HUES6 (cell line): Measurements from ENCODE around the gene VAX1.
A peak's percentile ranks its signal among the peaks of the same experiment; 100 is the strongest.

Experiments
- H3K27ac ChIP-seq: 2 replicates; pipeline ENCODE4 v1.7.0; 2013; ENCODE audit warnings: low read depth, mild to moderate bottlenecking, low read length, inconsistent platforms
- H3K27me3 ChIP-seq: 2 replicates; pipeline ENCODE4 v1.6.1; 2013; ENCODE audit warnings: low read length; ENCODE audit not compliant: control insufficient read depth, insufficient read depth
- H3K36me3 ChIP-seq: 2 replicates; pipeline ENCODE4 v1.6.1; 2013; ENCODE audit warnings: low read length; ENCODE audit not compliant: control insufficient read depth, insufficient read depth
- H3K4me1 ChIP-seq: 2 replicates; pipeline ENCODE4 v1.6.1; 2013; ENCODE audit warnings: low read length; ENCODE audit not compliant: control insufficient read depth, insufficient read depth
- H3K4me3 ChIP-seq: 2 replicates; pipeline ENCODE4 v1.5.1; 2013; ENCODE audit warnings: low read depth, low read length
- H3K9ac ChIP-seq: one replicate; pipeline ENCODE4 v1.6.1; 2013; ENCODE audit warnings: mild to moderate bottlenecking, low read length
- H3K9me3 ChIP-seq: 2 replicates; pipeline ENCODE4 v1.6.1; 2013; ENCODE audit warnings: low read depth, low read length; ENCODE audit not compliant: control insufficient read depth, insufficient read depth

Gene VAX1

GRCh38 chr10:117169480-117169879 lies 31.4 kb upstream of the VAX1 start:
- peaks cover 100% of the 10 kb centered on the region for H3K27me3 ChIP-seq
- no peak overlapping the region for H3K27ac ChIP-seq
- H3K36me3 ChIP-seq, result no peaks in the 10 kb centered on the region
- no peak overlapping the region for H3K9ac ChIP-seq
- no peak overlapping the region for H3K4me3 ChIP-seq
- no peaks in the 10 kb centered on the region for H3K9me3 ChIP-seq
- H3K4me1 ChIP-seq, result peaks cover 24% of the 10 kb centered on the region

GRCh38 chr10:117168729-117169128 lies 30.7 kb upstream of the VAX1 start:
- peak overlapping the region; percentile 56 for H3K4me3 ChIP-seq
- peaks cover 24% of the 10 kb centered on the region; the same call in 1 of the 2 replicates for H3K4me1 ChIP-seq
- no peaks in the 10 kb centered on the region for H3K9me3 ChIP-seq
- H3K27me3 ChIP-seq, result peaks cover 100% of the 10 kb centered on the region
- H3K9ac ChIP-seq, result no peak overlapping the region
- no peaks in the 10 kb centered on the region for H3K36me3 ChIP-seq
- H3K27ac ChIP-seq, result no peak overlapping the region

DNA sequence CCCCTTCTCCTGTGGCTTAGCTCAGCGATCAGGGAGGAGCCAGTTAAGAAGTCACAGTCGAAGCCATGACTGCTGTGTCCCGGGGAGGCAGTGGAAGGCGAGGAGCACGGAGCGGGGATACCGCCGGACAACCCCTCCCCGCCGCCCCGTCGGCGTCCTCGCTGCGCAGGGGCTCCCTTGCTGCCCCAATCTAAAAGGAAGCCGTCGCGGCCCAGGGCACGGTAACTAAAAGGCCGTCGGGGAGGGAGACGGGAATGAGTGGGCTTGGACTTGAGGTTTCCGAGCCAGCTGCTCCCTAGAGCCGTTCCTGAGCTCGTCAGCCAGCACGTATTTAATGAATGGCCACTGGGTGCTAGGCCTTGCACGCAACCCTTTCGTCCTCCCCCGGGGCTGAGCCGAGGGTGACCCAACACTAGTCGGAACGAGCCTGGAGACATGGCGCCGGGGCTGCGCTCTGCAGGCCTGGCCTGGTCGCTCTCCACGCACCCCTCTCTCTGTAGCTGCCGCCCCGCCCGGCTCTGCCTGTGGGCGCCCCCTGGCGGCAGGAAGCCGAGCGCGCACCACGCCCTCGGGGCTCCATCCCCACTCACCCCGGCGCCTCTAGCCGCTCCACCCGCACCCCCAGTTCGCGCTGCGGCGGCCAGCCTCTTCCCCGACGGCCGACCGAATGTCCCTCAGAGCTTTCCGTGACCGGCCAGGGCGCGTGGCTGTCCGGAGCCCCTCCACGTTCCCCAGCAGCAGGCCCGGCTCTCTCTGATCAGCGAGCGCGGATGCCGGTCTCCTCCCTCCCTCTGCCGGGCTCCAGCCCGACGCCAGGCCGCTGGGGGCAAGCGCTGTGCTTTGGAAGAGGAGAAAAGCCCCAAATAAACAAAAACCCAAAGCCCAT lies 30.0 kb upstream of the VAX1 start:
- H3K9me3 ChIP-seq, result no peaks in the 10 kb centered on the region
- H3K4me3 ChIP-seq, result peak overlapping the region; percentile 56
- no peak overlapping the region for H3K9ac ChIP-seq
- H3K27me3 ChIP-seq, result peaks cover 100% of the 10 kb centered on the region
- H3K36me3 ChIP-seq, result no peaks in the 10 kb centered on the region
- no peak overlapping the region for H3K27ac ChIP-seq
- peaks cover 24% of the 10 kb centered on the region; the same call in 1 of the 2 replicates for H3K4me1 ChIP-seq

DNA sequence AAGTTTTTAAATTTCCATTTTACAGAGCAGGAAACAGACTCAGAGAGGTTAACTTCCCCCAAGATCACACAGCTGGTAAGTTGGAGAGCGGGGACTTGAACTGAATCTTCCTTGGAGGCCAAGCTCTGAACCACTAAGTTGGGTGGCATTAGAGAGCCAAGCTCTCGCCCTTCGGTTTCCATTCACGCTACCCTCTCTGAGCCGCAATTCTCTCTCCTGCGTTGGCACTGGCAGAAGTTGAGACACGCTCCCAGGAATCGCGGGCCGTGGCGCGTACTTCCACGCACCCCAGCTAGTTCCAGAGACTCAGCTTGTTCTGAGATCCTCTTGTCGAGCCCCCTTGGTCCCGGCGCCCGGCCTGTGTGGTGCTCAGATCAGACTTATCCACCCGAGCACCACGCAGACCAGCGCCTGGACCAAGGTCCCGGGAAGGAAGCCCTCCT lies 29.3 kb upstream of the VAX1 start:
- peaks cover 100% of the 10 kb centered on the region for H3K27me3 ChIP-seq
- peak overlapping the region; percentile 56 for H3K4me3 ChIP-seq
- no peak overlapping the region for H3K9ac ChIP-seq
- H3K27ac ChIP-seq, result no peak overlapping the region
- peaks cover 24% of the 10 kb centered on the region; the same call in 1 of the 2 replicates for H3K4me1 ChIP-seq
- no peaks in the 10 kb centered on the region for H3K36me3 ChIP-seq
- H3K9me3 ChIP-seq, result no peaks in the 10 kb centered on the region

DNA sequence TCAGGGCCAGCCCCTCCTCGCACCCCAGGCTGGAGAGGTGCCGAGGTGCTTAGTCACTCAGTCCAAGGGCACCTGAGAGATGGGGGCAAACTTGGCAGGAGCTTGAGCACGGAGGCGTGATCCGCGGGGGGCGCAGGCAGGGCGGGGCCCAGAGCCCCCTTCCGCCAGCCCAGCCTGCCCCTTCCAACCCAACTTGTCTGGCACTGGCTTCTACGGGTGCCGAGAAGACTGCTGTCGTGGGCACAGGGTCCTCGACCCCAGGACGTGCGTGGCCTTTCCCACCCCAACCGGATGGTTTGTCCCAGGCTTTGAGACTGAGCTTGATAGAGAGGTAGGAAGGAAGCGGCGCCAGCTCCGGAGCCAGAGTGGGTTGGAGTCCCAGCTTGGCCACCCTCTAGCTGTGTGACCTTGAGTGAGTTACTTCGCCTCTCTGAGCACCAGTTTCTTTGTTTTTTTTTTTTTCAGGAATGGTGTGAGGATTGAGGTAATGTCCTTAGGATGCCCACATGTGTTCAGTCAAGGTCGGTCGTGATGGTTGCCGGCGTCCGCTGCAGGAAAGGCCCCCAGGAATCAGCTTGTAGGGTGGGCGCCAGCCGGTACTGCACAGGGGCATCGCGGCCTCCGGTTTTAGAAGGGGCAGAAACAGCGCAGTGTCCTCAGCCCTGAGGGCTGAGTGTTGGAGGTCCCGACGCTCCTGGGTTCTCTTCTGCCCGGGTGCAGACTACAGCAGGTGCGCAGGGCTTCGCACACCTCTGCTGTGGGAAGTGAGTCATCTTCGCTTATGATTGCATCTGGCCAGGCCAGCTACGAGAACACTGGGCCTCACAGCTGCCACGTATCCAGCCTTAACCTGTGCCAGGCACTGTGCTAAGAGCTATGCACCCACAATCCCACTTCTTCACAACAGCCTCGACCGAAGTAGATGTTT lies 28.6 kb upstream of the VAX1 start:
- no peak overlapping the region for H3K9ac ChIP-seq
- peaks cover 26% of the 10 kb centered on the region; the same call in 1 of the 2 replicates for H3K4me1 ChIP-seq
- peaks cover 100% of the 10 kb centered on the region for H3K27me3 ChIP-seq
- no peak overlapping the region for H3K27ac ChIP-seq
- H3K4me3 ChIP-seq, result peak overlapping the region; percentile 56
- no peaks in the 10 kb centered on the region for H3K36me3 ChIP-seq
- no peaks in the 10 kb centered on the region for H3K9me3 ChIP-seq

DNA sequence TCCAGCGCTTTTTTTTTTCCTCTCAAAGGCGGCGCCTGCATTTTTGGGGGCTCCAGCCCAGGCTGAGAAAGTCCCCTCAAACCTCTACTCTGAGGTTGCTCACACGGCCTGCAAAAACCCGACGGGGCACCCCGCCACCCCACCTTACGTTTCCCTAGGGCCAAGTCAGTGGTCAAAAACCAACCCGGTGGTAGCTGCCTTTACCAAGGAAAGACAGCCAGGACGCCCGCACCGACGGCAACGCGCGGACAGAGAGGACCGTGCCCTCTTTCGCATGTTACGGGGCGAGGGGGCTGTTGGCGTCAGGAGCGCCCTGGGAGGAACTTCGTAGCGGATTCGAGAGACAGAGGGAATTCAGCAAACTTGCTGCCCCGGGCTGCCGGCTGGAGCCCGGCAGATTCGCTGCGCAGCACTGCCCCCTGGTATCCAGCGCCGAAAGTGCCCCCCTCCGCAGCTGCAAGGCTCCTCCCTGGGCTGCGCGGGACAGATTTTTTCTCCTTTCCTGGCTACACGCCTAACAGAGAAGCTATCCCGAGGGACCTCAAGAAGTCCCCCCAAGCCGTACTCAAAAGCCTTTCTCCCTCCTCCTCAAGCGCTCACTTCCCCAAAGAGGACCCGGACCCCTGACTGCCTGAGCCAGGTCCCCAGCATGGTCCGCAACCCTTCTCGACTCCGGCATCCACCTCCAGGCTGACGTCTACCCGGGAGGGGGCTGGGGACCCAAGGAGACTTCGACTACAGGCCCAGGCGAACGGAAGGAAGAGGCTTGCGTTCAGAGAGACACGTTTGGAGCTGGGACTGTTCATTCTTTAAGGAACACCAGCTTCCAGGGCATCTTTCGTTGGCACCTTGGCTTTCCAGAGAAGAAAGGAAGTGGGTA lies 27.7 kb upstream of the VAX1 start:
- Histone ChIP-seq H3K27me3 (peaks cover 100% of the 10 kb centered on the region), H3K36me3 (no peaks in the 10 kb centered on the region), H3K4me3 (peak overlapping the region; percentile 51), H3K9me3 (no peaks in the 10 kb centered on the region), H3K4me1 (peaks cover 34% of the 10 kb centered on the region), H3K9ac (no peak overlapping the region), H3K27ac (no peak overlapping the region)

DNA sequence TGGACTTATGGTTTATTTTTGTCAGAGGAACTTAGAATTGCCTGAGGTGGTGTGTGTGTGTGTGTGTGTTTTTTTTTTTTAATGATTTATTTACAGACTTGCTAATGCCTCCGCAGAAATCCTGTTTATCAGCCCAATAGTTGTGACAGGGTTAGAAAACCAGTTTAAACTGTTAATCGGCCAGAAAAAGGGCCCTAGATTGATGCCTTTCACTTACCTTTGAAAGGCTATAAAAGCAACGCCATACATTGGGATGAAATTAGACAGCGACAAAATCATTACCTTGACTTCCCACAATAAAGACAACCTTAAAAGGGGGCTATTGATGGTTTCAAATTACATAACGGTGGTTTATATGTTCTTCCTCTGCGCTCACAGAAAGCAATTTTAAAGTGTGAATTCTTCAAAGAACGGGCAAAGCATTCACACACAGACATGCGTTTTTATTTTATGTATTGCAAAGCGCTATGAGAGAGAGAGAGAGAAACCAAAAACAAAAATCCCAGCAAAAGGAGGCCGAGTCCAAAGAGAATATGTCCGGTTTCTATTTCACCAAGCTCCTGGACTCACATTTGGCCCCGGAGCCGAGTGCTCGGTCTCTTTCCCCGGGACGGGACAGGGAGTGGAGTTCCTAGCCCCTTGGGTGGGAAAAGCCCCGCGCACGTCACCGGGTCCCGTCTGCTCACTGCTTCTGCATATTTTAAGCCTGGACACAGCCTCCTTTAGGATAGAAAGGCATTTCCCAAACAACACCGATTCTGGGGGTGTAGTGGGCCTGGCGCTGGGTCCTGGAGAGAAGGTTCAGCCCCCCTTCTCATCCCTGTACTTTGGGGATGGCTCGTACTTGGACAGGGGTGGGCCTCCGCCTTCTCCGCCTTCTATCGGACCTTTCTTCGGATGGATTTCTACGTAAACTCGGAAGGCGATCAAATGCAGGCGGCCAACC lies 26.8 kb upstream of the VAX1 start:
- Histone ChIP-seq H3K4me1 (peaks cover 39% of the 10 kb centered on the region), H3K9me3 (no peaks in the 10 kb centered on the region), H3K27ac (no peak overlapping the region), H3K36me3 (no peaks in the 10 kb centered on the region), H3K9ac (no peak overlapping the region), H3K27me3 (peaks cover 100% of the 10 kb centered on the region), H3K4me3 (0 out of 2 replicates have a peak overlapping the region, but pooled peaks have one; percentile 51)

DNA sequence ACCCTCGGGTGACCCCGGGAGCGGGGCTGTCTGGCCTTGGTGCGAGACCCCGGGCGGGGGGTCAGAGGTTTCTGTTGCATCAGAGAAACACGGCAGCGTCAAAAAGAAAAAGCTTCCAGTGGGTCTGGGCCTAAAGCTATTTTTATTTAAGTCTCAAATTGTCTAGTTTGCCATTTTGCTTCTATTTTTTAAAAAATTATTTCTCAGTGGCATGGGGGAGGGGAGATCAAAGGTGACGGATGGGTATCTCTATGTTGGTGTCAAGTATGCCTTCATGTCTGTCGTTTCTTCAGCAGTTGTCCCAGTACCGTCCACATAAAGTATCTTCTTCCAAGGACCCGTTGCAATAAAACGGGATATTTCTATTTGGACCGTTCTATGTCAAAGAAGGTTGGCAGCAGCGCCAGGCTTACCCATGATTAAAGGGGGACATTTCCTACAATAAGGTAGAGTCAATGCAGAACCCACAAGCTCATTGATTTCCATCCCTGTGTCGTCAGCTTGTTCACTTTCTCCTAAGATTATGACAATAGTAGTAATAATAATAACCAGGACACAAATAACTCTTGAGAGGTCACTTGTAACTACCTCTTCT lies 26.0 kb upstream of the VAX1 start:
- H3K4me3 ChIP-seq, result peak overlapping the region; percentile 56; the same call in 1 of the 2 replicates
- peaks cover 100% of the 10 kb centered on the region for H3K27me3 ChIP-seq
- H3K36me3 ChIP-seq, result no peaks in the 10 kb centered on the region
- no peak overlapping the region for H3K27ac ChIP-seq
- H3K9ac ChIP-seq, result no peak overlapping the region
- peaks cover 46% of the 10 kb centered on the region for H3K4me1 ChIP-seq
- no peaks in the 10 kb centered on the region for H3K9me3 ChIP-seq

GRCh38 chr10:117163061-117163953 lies 25.2 kb upstream of the VAX1 start:
- peak overlapping the region; percentile 56 for H3K4me3 ChIP-seq
- no peaks in the 10 kb centered on the region for H3K9me3 ChIP-seq
- H3K9ac ChIP-seq, result no peak overlapping the region
- no peak overlapping the region for H3K27ac ChIP-seq
- no peaks in the 10 kb centered on the region for H3K36me3 ChIP-seq
- H3K27me3 ChIP-seq, result peaks cover 100% of the 10 kb centered on the region
- H3K4me1 ChIP-seq, result peaks cover 51% of the 10 kb centered on the region
